GM21619 (cell line): ENCODE measurements around the gene CDH4.

ENCODE experiments used
- ATAC-seq: cut with Tn5 transposase; IDR thresholded peaks from one replicate; pipeline ENCODE4 v1.9.1; 2021; ENCODE audit not compliant: unreplicated experiment

The CDH4 gene

GRCh38 chr20:61737812-61738443 lies 485.9 kb downstream of the CDH4 start:
- no peak for ATAC-seq

GRCh38 chr20:61738601-61739069 lies 486.6 kb downstream of the CDH4 start:
- no peak for ATAC-seq

GRCh38 chr20:61739086-61739831 lies 487.2 kb downstream of the CDH4 start:
- no peak for ATAC-seq

GRCh38 chr20:61739832-61740118 lies 487.7 kb downstream of the CDH4 start:
- no peak for ATAC-seq

- no peak for ATAC-seq
Measured at GRCh38 chr20:61742097-61742825, 490.2 kb downstream of the CDH4 start.

GRCh38 chr20:61743606-61744005 lies 491.5 kb downstream of the CDH4 start:
- no peak for ATAC-seq

- ATAC-seq = no peak
Measured at GRCh38 chr20:61744691-61745396, 492.8 kb downstream of the CDH4 start.

GRCh38 chr20:61745397-61746146 lies 493.5 kb downstream of the CDH4 start:
- ATAC-seq = no peak

- ATAC-seq = no peak
Measured at GRCh38 chr20:61746147-61746646, 494.1 kb downstream of the CDH4 start.

- ATAC-seq = no peak
Measured at GRCh38 chr20:61746781-61747180, 494.7 kb downstream of the CDH4 start.

- ATAC-seq = no peak
Measured at GRCh38 chr20:61748376-61748775, 496.3 kb downstream of the CDH4 start.

- ATAC-seq = no peak
Measured at GRCh38 chr20:61749406-61750075, 497.5 kb downstream of the CDH4 start.

GRCh38 chr20:61750093-61750492 lies 498.0 kb downstream of the CDH4 start:
- no peak for ATAC-seq

GRCh38 chr20:61752576-61752975 lies 500.5 kb downstream of the CDH4 start:
- no peak for ATAC-seq

- no peak for ATAC-seq
Measured at GRCh38 chr20:61753316-61753942, 501.4 kb downstream of the CDH4 start.

GRCh38 chr20:61753987-61754956 lies 502.2 kb downstream of the CDH4 start:
- no peak for ATAC-seq

GRCh38 chr20:61754976-61755778 lies 503.1 kb downstream of the CDH4 start:
- ATAC-seq = no peak
